GM19468 (cell line): Measurements from ENCODE around the gene SLC45A3.

ENCODE experiments used
- ATAC-seq: cut with Tn5 transposase; IDR thresholded peaks from one replicate; pipeline ENCODE4 v1.9.1; 2021; ENCODE audit warnings: mild to moderate bottlenecking, moderate library complexity, moderate number of reproducible peaks; ENCODE audit not compliant: unreplicated experiment; ENCODE audit errors: extremely low read depth

SLC45A3 gene

DNA sequence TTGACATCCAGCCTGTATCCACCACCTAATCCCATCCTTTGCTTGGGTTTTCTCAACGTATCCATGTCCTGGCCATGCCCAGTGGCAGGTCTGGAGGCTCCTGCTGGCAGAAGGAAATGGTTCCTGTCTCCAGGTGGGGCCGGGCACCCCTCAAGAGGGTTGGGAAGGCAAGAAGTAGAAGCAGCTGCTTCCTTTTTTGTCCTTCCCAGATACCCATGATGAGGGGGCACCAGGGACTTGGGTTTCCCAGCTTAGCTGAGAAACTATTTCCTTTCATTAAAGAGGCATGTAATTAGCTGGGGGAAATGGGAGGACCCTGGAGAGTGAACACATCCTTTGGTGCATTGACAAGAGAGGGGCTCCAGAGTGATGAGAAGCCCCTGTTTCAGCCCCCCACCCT is 21.1 kb upstream of the SLC45A3 start:
- no peak for ATAC-seq

DNA sequence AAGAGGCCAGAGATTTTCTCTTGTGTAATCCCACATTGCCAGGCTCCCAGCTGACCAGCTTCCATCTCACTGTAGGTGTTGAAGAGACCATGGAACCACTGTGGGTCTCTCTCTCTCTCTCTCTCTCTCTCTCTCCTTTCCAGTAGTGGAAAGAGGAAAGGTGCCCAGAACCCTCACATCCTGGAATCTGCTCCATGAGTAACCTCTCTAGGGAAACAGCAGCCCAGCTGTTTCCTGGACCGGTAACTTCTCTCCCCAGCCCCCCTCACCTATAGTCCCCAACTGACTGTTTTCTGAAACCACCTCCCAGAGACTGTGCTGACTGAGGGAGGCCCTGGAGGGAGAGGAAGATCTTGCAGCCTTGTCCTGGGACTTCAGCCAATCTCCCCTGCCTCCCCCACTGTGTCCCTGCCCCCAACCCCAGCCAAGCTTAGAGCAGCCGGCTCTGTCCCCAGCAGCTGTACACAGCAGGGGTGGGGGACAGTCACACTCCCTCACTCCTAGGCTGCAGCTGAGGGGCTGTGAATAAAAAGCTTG is 20.6 kb upstream of the SLC45A3 start:
- no peak for ATAC-seq

DNA sequence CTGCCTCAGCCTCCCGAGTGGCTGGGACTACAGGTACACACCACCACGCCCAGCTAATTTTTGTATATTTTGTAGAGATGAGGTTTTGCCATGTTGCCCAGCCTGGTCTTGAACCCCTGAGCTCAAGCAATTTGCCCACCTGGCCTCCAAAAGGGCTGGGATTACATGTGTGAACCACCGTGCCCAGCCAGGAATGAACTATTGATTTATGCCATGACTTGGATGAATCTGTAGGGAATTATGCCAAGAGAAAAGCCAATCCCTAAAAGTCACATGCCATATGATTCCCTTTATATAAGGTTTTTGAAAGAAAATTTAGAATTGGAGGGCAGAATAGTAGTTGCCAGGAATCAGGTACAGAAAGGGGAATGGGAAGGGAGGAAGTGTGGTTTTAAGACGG is 19.1 kb upstream of the SLC45A3 start:
- ATAC-seq, result no peak

DNA sequence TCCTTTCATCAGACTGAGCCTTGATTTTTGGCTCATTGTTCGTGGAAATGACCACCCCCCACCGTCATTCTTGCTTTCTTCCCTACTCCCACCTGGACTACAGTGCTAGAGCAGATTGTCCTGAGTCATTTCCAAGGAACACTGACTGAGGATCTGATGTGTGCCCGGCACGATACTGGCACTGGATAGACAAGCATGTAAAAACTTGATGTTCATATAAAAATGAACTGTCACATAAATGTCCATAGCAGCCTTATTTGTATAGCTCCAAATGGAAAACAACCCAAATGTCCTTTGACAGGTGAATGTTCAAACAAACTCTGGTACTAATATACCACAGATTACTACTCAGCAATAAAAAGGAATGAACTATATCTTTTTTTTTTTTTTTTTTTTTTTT is 18.6 kb upstream of the SLC45A3 start:
- no peak for ATAC-seq

DNA sequence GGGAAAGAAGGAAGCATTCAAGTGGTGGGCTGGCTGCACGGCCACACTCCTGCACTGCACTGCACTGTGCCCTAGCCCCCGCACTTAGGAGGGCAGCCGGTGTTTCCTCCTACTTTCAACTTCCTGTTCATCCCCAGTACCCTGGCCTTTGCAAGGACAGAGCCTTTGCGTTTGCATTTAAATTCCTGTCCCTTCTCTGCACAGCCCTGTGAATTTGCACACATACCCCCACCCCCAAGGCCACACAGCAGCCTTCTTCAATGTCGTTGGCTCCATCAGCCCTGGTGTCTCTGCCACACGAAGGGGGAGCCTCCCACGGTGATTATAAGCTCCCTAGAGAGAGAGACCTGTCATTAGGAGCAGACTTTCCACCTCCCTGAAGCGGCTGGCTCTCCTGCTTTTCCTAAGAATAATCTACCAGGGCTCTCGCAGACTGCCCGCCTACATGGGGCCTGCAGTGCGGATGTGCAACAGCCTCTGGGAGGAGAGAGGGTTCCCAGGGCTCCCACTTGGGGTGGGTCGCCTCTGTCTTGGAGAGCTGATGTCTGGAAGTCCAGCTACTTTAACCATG is 13.2 kb upstream of the SLC45A3 start:
- no peak for ATAC-seq

DNA sequence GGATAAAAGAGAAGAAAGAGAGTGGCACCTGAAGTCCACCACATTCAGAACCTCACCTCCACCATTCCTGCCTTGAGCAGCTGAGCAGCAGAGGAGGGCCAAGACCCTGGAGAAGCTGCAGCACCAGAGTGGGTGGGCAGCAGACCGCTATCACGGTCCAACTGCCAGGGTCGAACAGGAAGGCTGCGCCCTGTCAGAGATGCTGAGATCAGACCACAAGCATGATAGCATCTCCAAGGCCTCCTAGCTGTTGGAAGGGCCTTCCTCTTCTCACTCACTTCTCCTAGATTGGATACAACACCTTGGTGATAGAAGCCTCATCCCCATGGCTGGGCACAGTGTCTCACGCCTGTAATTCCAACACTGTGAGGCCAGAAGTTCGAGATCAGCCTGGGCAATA is 12.1 kb upstream of the SLC45A3 start:
- no peak for ATAC-seq

DNA sequence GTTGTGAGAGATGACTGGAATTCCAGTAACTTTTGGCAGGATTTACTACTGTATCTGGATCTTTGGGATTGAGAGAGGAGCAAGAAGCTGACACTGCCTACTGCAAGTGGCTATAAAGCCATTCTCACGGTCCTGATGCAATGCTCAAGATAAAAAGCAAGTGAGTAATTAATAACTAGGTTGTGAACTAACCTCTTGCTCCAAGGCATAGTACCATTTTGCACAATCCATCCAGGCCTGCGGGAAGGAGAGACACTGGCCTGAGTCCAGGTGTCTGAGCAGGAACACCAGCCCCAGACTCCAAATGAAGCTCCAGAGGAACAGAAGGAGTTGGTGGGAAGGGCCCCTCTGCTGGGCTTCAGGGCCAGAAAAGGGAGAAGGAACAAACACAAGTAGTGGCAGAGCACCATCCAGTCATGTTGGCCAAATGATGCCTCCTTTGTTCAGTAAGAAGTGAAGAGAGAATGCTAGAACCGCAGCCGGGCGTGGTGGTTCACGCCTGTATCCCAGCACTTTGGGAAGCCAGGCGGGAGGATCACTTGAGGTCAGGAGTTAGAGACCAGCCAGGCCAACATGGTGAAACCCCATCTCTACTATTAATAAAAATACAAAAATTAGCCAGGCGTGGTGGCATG is 9.9 kb upstream of the SLC45A3 start:
- no peak for ATAC-seq

DNA sequence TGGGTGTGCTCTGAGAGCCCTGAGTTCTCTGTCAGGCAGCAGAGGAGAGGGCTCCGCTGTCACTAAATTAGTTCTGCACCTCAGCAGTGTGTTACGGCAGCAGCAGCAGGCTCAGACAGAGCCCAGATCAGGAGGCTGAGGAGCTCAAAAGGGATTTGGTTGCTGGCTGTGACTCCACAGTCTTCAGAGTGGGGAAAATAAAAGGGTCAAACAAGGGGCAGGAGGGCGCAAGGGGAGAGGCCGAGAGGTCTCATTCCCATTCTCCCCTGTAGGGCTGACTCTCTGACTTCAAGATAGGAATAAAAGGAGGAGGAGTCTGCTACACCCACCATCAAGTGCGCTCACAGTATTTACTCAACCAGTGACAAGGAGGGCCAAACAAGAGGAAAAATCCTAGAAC is 9.2 kb upstream of the SLC45A3 start:
- no peak for ATAC-seq

DNA sequence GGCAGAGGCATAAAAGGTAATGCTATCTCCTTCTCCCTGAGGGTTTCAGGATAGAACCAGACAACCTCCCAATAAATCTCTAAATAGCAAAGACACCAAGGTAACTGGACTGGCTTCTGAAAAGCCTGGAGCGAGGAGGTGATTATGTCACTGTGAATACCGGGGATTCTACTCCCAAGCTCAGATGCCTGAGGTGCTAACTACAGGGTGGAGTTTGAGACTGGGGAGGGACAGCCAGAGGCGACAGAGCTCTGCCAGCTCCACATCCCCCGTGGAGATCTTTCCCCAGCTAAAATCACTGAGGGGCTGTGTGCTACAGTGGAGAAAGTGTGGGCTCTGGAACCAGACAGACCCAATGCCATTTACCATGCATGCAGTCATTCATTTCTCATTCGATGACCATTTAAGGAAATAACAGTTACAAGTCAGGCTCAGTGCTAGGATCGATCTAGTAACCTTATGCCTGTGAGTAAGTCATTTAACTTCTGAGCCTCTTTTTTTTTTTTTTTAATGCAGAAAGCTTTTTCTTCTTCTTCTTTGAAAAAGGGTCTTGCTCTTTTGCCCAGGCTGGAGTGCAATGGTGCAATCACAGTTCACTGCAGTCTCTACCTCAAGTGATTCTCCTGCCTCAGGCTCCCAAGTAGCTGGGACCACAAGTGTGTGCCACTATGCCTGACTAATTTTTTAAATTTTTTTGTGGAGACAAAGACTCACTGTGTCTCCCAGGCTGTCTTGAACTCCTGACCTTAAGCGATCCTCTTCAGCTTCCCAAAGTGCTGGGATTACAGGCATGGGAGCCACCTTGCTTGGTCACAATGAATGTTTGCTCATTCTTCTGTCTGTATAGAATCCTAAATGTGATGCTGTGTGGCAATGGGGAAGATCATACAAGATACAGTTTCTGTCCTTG is 8.1 kb upstream of the SLC45A3 start:
- no peak for ATAC-seq

DNA sequence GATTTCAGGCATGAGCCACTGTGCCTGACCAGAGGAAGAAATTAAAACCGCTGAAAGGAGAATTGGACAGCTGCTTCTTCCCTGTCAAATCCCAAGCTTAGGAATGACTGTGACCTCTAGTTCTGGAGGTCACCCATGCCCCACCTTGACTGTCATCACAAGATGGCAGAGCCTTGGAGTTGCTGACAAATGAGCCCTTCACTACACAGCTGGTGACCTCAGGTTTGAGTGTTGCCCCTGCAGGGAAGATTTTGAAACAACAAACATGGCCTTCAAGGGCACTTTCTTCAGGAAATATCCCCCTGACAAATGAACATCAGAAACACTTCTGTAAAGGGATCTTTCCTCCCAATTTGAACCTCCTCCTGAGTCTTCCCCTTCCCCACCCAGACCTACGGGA is 6.9 kb upstream of the SLC45A3 start:
- no peak for ATAC-seq

DNA sequence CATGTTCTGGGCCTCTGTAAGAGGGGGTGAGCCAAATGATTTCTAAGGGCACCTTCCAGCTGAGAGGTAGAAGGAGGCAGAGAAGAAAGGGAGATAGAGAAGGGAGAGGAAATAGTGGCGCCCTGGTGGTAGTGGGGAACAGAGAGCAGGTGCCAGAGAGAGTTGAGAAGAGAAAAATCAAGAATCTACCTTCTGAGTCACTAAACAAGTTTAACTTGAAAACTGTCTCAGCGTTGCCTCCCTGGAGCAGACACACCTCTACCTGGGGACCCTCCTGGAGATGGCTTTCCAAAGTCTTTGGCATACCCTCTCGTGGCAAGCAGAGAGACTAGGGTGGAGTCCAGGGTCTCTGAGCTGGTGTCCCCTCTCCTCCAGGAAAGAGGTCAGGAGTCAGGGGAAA is 1.1 kb upstream of the SLC45A3 start:
- ATAC-seq, result no peak

DNA sequence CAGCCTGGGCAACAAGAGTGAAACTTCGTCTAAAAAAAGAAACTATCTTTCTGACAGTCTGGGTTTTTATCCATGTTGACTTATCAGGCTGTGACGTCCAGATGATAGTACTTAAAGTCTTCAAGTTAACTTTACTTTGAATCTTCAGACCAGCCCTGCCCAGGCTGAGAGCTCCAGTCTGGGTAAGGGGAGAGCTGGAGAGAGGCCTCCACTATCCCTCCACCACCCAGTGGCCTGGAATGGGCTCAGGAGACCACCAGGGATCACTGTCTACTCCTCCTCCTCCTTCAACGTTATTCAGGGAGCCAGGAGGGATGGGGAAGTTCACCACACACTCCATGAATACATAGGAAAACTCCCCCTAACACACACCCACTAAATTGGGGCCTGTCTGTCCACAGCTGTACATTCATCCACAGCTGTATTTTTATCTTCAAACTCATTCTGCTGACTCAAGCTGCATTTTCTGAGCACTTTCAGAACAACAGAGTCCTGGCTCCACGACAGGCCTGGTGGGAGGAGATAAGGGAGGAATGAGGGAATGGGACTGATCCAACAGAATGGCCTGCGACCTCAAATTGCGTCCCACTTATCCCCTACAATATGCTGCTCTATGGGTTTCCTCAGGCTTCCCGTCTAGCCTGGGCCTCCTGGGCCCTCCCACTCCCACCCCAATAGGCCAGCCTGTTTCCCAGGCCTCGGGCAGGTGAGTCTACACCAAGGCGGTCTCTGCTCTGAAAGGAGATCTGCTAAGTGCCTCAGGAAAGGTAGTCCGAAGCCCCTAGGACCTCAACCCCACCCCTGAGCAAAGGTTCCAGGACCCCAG is 1.8 kb downstream of the SLC45A3 start:
- ATAC-seq, result no peak

DNA sequence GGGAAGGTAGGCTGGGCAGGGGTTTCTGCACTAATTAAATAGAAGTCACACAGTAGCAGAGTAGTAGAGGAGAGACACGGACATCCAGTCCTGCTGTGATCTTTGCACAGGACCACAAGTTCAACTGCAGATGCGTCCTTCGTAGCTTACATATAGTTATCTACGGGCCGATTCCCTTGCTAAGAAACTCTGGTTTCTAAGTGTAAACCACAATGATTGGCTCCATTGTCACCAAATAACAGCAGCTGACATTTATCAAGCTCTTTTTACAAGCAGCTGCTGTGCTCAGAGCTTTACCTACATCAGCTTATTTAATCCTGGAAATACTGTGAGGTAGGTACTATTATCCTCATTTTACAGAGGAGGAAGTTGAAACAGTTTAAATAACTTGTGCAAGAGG is 3.1 kb downstream of the SLC45A3 start:
- ATAC-seq, result no peak

DNA sequence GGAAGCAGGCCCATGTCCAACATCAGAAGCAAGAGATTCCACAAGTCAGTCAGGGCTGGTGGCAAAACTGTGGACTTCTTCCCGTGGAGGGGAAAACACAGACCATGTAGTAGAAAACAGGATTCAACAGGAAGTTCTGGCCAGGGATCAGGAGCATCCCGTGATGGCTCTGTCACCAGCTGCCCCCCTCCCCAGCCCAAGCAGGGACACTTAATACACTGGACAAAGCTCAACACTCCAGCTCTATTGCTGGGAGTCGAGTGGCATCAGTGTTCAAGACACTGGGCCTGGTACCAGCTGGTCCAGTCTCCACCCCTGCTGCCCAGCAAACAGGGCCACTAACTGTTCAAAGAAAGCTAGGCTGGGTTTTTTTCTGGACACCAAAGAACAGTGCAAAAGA is 3.7 kb downstream of the SLC45A3 start:
- no peak for ATAC-seq

DNA sequence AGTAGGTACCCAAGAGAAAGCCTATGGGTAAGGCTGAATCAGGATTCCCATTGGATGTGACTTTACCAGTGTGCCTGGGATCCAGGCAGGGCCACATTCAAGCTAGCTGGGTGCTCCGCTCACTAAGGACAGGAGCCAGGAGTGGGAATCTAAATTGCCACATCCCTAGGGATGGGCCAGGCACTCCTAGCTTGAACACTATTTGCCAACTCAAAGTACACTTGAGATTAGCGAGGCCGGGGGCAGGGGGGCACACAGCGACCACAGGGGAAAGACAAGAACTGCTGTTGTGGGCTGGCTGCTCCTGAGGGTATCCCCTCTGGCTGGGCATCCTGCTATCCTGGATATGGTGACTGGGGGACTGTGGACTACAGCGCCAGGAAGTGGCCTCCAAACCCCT is 4.3 kb downstream of the SLC45A3 start:
- ATAC-seq, result no peak

DNA sequence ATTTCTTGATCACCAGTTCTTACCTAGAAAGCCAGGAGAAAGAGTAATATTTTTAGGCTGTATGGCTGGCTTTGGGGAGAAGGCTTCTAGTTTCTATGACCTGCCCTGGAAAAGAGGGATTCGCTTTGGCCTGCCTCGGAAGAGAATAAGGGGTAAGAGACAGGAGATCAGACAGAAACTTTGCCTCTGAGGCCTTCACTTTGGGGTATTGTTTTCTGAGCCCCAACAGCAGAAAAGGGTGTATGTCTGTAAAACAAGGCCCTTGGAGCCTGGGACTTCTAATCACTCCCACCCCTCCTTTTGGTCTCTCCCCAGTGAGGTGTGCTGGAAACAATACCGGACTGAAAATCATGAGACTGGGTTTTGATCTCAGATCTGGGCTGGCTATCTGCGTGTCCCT is 5.1 kb downstream of the SLC45A3 start:
- no peak for ATAC-seq

DNA sequence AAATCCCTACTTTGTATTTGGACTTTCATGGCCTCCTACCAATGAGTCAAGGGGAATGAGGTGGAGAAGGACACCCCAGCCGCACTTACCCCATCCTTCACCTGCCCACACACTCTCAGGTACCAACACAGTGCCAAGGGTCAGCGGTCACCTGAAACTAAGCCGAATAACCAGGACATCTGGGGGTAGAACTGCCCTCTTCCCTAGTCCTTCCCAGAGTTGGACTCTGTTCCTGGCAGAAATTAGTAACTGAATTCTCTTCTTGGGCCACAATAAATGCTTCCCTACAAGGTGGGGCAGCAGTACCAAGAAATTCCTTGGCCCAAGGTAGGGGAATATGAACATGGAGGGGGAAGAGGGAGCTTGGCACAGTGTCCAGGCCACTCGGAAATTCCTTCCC is 7.3 kb downstream of the SLC45A3 start:
- no peak for ATAC-seq

DNA sequence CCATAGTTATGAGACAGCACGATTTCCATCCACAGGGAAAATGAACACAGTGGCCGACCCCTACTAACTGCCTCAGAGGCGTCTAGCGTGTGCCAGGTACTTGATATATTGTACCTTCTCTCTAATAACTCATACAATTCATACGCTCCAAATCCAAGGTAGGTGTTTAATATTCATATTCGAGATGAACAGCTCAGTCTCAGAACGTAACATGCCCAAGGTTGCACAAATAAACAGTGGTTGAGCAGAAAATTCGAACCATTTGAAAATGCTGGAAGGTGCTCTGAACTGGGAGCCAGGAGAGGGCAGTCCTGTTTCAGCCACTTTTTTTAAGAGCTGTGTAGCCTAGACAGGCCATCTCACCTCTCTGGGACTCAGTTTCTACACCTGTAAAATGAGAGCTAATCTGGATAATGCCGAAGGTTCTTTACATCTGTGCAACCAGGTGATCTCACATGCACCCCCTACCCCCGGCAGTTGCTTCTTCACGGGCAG is 7.9 kb downstream of the SLC45A3 start:
- ATAC-seq, result no peak

DNA sequence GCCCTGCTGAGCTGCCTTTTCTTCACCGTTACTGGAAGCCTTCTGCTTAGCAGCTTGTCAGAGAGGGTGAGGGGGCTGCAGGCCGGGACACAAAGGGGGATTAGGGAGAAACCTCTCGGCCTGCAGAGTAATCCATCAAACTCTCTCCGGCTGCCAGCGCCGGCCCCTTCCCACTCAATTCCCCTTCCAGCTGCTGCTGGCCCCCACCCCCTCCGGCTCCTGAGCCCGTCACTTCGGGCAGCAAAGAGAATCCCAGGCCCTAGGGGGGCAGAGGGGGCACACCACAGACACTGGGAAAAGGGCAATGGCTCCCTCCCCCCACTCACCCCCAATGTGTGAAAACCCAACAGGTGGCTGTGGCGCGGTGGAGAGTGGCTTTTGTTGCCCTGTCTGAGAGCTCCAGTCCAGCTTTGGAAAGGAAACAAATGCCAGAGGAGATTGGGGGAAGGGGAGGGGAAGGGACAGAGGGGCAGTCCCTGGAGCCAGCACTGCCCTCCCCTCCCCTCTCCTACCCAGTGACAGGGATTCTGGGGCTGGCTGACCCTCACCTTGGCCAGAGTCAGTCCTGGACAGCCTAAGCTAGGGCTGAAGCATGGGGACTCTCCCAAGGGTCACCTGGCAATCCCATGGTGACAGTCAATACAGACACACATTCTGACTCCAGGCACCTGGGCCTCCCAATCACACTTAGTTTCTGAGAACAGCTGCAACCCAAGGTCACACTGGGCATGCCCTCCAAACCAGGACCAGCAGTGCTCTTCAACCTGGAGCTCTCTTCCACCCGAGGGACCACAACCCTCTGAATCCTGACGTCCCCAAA is 9.5 kb downstream of the SLC45A3 start:
- no peak for ATAC-seq

DNA sequence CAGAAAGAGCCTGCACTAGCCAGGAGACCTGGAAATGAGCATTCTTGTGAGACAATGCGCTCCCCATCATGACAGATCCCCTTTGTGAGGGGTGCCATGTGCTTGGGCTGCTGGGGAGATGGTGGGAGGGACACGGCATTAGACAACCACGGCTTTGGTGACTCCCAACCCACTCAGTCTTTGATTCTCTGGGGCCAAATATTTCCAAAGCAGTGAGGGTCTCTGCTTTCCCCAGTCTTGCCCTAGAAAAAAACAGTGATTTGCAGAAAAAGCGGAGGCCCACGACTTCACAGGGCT is 10.2 kb downstream of the SLC45A3 start:
- ATAC-seq, result no peak
